Right hindlimb (tissue), 1 donor: ENCODE measurements around the gene SFRP5.
A peak's percentile ranks its signal among the peaks of the same experiment; 100 is the strongest.

Experiments
- DNase-seq: peaks from one replicate; pipeline ENCODE4 v3.0.0-alpha.2; 2018

Gene SFRP5

GRCh38 chr10:97763947-97764346 is 7.9 kb downstream of the SFRP5 start:
- DNase-seq, result no peak

GRCh38 chr10:97763411-97763810 is 8.4 kb downstream of the SFRP5 start:
- DNase-seq, result no peak

- peak; percentile 45 for DNase-seq
These were observed 9.0 kb downstream of the SFRP5 start for GRCh38 chr10:97762816-97763215.

DNA sequence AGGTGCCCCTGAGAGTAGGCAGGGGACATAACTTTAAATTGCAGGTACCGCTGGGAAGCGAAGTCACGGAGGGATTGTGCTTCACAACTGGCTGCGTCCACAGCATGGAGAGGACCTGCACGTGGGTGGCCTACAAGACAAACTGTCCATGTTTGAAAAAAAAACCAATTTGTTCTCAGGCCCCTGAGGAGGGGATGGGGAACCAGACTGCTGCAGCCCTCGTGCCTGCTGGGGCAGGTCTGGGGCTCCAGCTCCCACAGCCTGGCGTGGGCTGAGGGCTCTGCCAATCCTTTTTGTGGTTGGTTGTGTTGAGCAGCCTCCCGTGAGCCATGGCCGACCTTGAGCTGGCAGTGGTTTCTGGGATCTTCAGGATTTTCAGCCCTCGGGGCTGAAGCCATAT is 9.7 kb downstream of the SFRP5 start:
- DNase-seq, result no peak

DNA sequence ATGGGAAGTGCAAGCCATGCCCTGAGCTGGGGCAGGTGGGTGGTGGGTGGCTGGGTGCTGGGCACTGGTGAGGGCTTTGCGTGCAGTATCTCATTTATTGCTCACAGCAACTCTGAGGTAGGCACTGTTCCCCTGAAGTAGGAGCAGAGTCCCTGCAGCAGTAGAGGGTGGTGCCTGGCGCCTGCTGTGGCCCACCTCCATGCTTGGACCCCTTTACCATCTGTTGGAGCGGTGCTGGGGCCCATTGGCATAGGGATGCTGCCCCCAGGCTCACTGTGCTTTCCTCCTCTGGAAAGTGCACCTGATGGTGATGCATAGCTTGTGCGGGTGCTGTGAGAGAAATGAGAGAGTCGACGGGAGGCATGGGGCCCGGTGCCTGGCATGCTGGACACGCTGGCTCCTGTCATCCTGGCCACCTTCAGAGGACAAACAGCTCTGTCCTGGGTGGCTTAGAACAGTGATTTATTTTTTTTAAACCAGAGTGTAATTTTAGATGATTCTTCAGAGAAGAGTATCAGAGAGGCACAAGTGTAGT is 10.4 kb downstream of the SFRP5 start:
- no peak for DNase-seq

GRCh38 chr10:97760461-97761257 is 11.1 kb downstream of the SFRP5 start:
- DNase-seq, result no peak

GRCh38 chr10:97759946-97760345 is 11.9 kb downstream of the SFRP5 start:
- no peak for DNase-seq

GRCh38 chr10:97759158-97759887 is 12.5 kb downstream of the SFRP5 start:
- peak; percentile 75 for DNase-seq

- DNase-seq, result no peak
These were observed 14.3 kb downstream of the SFRP5 start for GRCh38 chr10:97757471-97757870.

DNA sequence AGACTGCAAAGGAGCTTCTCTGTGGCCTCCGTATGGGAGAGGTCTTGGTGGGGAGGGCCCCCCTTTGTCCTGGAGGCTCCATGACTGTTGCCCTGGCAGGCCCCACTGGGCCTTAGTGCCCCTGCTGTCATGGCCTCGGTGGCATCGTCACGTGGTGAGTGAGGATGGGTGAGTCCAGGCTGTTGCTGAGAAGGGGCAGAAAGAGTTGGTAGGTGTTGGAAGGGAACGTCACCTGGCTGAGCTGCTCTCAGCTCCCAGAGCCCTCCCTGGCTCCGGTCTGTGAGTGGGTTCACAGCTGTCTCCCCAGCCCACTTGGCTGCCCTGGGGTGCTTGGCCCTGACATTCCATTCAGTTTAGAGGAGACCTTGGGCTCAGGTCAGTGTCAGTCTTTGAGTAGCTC is 16.1 kb downstream of the SFRP5 start:
- DNase-seq, result no peak

GRCh38 chr10:97754726-97755125 is 17.1 kb downstream of the SFRP5 start:
- no peak for DNase-seq

DNA sequence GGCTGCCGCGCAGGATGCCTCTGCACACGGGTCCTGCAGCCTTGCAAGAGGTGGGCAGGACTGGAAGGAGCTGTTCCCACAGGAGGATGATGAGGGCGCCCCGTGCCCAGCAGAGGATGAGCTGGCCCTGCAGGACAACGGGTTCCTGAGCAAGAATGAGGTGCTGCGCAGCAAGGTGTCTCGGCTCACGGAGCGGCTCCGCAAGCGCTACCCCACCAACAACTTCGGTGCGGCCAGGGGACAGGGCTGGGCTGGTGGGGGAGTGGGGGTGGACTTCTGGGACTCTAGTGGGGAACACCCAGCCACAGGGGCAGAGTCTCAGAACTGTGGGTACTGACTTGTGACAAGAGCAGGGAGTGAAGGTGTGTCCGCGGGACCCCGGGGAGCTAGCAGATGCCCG is 18.8 kb downstream of the SFRP5 start:
- no peak for DNase-seq

DNA sequence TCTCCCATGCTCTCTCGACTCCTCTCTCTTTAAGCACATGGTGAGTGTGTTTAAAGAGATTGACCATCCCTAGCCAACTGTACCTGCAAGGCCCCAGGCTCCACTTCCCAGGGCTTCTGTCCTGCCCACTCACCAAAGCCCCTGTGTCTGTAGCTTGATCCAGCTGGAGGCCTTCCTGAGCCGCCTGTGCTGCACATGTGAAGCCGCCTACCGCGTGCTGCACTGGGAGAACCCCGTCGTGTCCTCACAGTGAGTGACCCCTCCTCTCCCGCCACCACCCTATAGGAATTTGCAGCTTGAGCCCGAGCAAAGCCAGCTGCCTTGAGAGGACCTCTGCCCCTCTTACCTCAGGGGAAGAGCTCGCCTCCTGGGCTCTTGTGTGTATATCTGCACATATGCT is 23.7 kb downstream of the SFRP5 start:
- no peak for DNase-seq

DNA sequence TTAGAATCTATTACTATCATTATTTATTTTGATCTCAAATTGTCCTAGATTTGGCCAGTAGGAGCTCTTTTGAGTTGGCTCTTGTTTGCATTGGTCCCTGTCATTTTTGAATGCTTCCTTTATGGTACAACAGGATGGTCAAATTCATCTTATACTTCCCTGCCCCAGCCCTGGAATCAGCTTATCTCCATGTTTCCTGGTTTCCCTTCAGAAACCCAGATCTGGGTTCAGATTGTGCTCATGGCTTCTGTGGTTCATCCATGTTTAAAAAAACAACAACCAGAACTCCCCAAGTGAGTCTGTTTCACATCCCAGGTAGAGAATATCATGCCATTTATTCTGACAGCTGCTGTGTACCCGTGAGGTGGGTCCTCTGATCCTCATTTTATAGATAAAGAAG is 24.2 kb downstream of the SFRP5 start:
- DNase-seq, result no peak

GRCh38 chr10:97744405-97745035 is 27.3 kb downstream of the SFRP5 start:
- no peak for DNase-seq

- DNase-seq, result no peak
These were observed 28.4 kb downstream of the SFRP5 start for GRCh38 chr10:97743169-97743943.

DNA sequence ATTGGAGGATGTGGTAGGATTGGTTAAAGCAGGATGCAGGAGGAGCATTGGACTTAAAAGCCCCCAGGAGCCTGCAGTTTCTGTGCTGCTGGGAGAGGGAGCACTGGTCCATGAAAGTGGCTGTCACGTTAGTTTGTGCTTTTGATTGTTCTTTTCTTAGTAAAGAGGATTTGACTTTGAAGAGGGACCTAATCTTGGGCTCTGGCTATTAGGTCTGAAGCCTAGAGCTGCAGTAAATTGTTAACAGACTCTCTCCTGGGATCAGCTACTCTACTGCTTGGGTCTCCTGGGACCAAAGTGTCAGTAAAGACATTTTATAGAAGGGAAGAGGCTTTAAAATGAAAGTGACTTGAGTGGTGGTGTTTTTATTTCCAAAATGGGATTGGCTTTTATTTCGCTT is 31.2 kb downstream of the SFRP5 start:
- no peak for DNase-seq

- no peak for DNase-seq
These were observed 33.2 kb downstream of the SFRP5 start for GRCh38 chr10:97738616-97739015.

DNA sequence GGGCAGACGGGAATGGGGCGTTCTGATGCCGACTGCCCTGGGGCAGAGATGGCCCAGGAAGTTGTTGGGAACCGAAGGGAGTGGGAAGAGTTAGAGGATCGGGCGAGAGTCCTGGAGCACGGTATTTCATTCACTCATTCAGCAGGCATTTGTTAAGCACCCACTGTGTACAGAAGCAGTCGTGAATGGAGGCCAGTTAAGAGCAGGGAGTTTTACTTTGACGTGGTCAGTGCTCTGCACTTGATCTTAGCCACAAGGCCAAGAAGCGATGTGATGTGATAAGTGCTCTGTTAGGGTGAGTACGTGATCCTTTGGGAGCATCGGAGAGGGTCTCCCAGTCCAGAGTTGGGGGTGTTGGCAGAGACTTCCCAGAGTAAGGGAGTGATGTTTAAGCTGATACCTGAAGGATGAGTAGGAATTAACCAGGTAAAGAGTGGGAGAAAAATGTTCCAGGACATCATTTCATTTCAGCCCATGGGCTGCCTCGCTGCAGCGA is 34.0 kb downstream of the SFRP5 start:
- DNase-seq, result no peak

DNA sequence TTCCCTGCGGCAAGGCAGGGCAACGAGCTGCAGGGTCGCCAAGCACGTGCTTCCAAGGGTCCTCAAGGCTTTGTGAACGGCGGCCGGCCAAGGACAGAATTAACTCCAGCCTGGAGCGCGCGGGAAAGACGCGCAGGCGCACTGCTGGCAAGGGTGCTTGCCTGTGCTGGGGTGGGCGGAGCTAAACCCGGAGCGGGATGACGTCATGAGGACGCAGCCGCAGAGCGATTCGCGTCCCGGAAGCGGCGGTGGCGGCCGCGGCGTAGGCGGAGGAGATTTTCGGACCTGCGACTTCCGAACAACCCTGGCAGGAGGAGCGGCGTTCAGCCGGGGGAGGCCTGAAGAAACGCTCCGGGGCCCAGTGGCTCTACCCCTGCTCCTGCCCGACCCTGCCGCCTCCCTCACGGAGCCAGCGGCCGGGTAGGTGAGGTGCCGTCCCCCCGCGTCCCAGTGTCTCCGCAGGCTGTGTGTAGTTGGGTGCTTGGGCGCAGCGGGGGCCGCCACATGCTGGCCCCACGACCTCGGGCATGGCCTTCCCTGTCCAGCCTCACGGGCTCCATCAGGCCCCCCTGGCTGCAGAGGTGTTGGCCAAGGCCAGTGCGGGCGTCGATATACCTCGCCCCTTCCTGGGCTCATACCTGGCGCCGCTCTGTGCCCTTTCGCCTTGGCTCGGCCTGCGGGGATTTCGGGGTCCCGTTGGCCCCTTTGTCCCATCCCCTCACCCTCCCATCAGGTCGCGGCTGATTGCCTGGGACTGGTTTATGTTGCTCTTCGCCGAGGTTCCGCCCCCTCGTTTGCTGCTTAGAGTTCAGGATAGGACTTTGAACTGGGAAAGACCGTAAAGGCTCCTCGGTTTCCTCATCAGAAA is 34.7 kb downstream of the SFRP5 start, which contains the start of gene ZFYVE27:
TSS of gene ZFYVE27 (plus strand) at position 227 of the 868 bp plus-strand sequence. CDS start 1,350 bp downstream, outside the sequence.
- DNase-seq, result peak; percentile 97

- DNase-seq, result no peak
These were observed 35.3 kb downstream of the SFRP5 start for GRCh38 chr10:97736403-97736901.
